ENCODE measurements around the gene SLC25A43.
"Not testable (repeated sequence)": the region's sequence is repeated elsewhere in the genome, so short reads cannot be mapped to it uniquely, and the experiment has no call there.

SLC25A43 gene

GRCh38 chrX:119410027-119410819, 11.1 kb downstream of the SLC25A43 start:
- DNase-seq: no peak

- no peak for DNase-seq
Observed at GRCh38 chrX:119410854-119411253, 11.7 kb downstream of the SLC25A43 start.

GRCh38 chrX:119411959-119412358, 12.8 kb downstream of the SLC25A43 start:
- DNase-seq: no peak

GRCh38 chrX:119417376-119417775, 18.2 kb downstream of the SLC25A43 start:
- no peak for DNase-seq

GRCh38 chrX:119417842-119418241, 18.7 kb downstream of the SLC25A43 start:
- DNase-seq: no peak

GRCh38 chrX:119419146-119419545, 20.0 kb downstream of the SLC25A43 start:
- DNase-seq: no peak

GRCh38 chrX:119419898-119420297, 20.8 kb downstream of the SLC25A43 start:
- DNase-seq: no peak

GRCh38 chrX:119421016-119421705, 22.0 kb downstream of the SLC25A43 start:
- DNase-seq: no peak

- peak in 1 of 2 experiments; percentile 31 for DNase-seq
Observed at GRCh38 chrX:119423631-119424030, 24.5 kb downstream of the SLC25A43 start.

GRCh38 chrX:119424999-119425398, 25.9 kb downstream of the SLC25A43 start:
- no peak for DNase-seq

- peak in 1 of 2 experiments; percentile 17 for DNase-seq
Observed at GRCh38 chrX:119427024-119427794, 28.1 kb downstream of the SLC25A43 start.

- no peak for DNase-seq
Observed at GRCh38 chrX:119427795-119428185, 28.7 kb downstream of the SLC25A43 start.

GRCh38 chrX:119429471-119429870, 30.3 kb downstream of the SLC25A43 start:
- DNase-seq: no peak

GRCh38 chrX:119441295-119441694, 42.2 kb downstream of the SLC25A43 start:
- not testable (repeated sequence) for DNase-seq

- DNase-seq: no peak
Observed at GRCh38 chrX:119442286-119442685, 43.1 kb downstream of the SLC25A43 start.

- DNase-seq: no peak
Observed at GRCh38 chrX:119453202-119453601, 54.1 kb downstream of the SLC25A43 start.

GRCh38 chrX:119455264-119455663, 56.1 kb downstream of the SLC25A43 start:
- DNase-seq: no peak

GRCh38 chrX:119459181-119459580, 60.0 kb downstream of the SLC25A43 start:
- no peak for DNase-seq

- DNase-seq: no peak
Observed at GRCh38 chrX:119465555-119465954, 66.4 kb downstream of the SLC25A43 start.

- DNase-seq: no peak
Observed at GRCh38 chrX:119466970-119467369, 67.8 kb downstream of the SLC25A43 start.

GRCh38 chrX:119467433-119467832, 68.3 kb downstream of the SLC25A43 start:
- DNase-seq: no peak

GRCh38 chrX:119467842-119468550, 68.9 kb downstream of the SLC25A43 start, which contains the start of gene SLC25A5:
Gene SLC25A5 (plus strand): TSS chrX:119468444. CDS start chrX:119468516, 72 bp downstream.
- DNase-seq: peak; percentile 82 to 87

Data from activated T-cell treated with anti-CD3 and anti-CD28 coated beads, Interleukin-2, amount 50 U/mL, for 48 hours (primary cell).